WERI-Rb-1 (cell line): ENCODE data around the gene ADAMTS12.

Source experiments
- DNase-seq: peaks from one replicate; pipeline ENCODE4 v3.0.0-alpha.2; 2020
- H3K27ac ChIP-seq: fragments of 250-450 bp; sonication (Bioruptor Pico); 2 replicates; pipeline ENCODE4 v1.5.1; 2020; ENCODE audit warnings: mild to moderate bottlenecking, moderate library complexity
- H3K27me3 ChIP-seq: fragments of 250-450 bp; sonication (Bioruptor Pico); 2 replicates; pipeline ENCODE4 v1.5.1; 2021; ENCODE audit warnings: mild to moderate bottlenecking, low read depth, moderate library complexity; ENCODE audit not compliant: insufficient read depth, severe bottlenecking
- H3K36me3 ChIP-seq: fragments of 250-450 bp; sonication (Bioruptor Pico); 2 replicates; pipeline ENCODE4 v1.5.1; 2020; ENCODE audit warnings: mild to moderate bottlenecking, moderate library complexity
- H3K4me3 ChIP-seq: 2 replicates; pipeline ENCODE4 v1.5.1; 2011; ENCODE audit warnings: low read depth, mild to moderate bottlenecking, control low read depth, low read length
- H3K9me3 ChIP-seq: fragments of 250-450 bp; sonication (Bioruptor Pico); 2 replicates; pipeline ENCODE4 v1.5.1; 2021; ENCODE audit warnings: mild to moderate bottlenecking, moderate library complexity; ENCODE audit not compliant: severe bottlenecking
- CTCF ChIP-seq: IDR thresholded peaks from 2 replicates; pipeline ENCODE4 v1.5.1; 2011; ENCODE audit warnings: low read depth, mild to moderate bottlenecking, control low read depth, inconsistent platforms, low read length

Gene ADAMTS12

GRCh38 chr5:33635582-33635981, 256.2 kb downstream of the ADAMTS12 start:
- H3K36me3 ChIP-seq = no peaks in the 10 kb centered on the region
- no peak overlapping the region for H3K4me3 ChIP-seq
- peaks cover 59% of the 10 kb centered on the region for H3K27me3 ChIP-seq
- TF ChIP-seq CTCF = no peak
- DNase-seq = no peak
- no peaks in the 10 kb centered on the region for H3K9me3 ChIP-seq
- no peak overlapping the region for H3K27ac ChIP-seq

- H3K36me3 ChIP-seq = no peaks in the 10 kb centered on the region
- H3K27ac ChIP-seq = no peak overlapping the region
- peaks cover 62% of the 10 kb centered on the region for H3K27me3 ChIP-seq
- no peaks in the 10 kb centered on the region for H3K9me3 ChIP-seq
- no peak overlapping the region for H3K4me3 ChIP-seq
- DNase-seq = no peak
- no peak for TF ChIP-seq CTCF
Measured at GRCh38 chr5:33633699-33634098, 258.1 kb downstream of the ADAMTS12 start.

GRCh38 chr5:33631786-33632185, 260.0 kb downstream of the ADAMTS12 start:
- no peak overlapping the region for H3K27ac ChIP-seq
- no peaks in the 10 kb centered on the region for H3K9me3 ChIP-seq
- no peak for TF ChIP-seq CTCF
- H3K4me3 ChIP-seq = no peak overlapping the region
- no peaks in the 10 kb centered on the region for H3K36me3 ChIP-seq
- H3K27me3 ChIP-seq = peaks cover 66% of the 10 kb centered on the region
- no peak for DNase-seq

DNA sequence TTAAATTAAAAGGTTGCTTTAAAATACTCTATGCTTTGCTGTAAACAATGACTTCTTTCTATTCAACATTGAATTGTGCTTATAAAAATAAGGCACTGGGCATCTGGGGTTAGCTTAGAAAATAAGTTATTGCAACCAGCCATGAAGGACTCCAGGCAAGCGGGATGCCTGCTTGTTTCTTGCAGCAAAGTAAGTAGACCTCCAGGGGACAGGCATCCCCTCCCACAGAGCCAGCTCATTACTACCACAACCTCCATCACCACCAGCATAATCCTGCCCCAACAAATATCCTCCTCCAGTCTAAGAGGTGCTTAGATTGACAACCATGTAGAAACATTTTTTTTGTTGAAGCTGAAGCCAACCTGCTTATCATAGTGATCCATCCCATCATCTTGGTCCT, 260.7 kb downstream of the ADAMTS12 start:
- no peak for DNase-seq

DNA sequence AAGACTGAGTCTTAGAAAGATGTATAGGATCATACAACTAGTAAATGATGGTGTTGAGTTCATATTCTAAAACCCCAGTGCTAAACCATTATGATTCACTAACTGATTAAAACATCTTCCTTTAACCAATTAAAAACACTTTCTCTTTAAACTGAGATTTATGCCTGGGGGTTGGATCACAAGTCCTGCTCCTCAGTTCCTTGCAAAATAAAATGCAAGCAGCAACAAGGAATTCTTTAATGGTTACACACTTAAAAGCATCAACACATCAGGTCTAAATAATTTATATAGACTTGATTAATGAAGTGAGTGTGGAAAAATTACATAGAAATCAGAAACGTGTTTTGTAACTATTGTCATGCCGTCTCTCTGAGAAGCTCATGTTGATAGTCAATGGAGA, 261.8 kb downstream of the ADAMTS12 start:
- Histone ChIP-seq H3K27me3 (peaks cover 61% of the 10 kb centered on the region), H3K27ac (no peak overlapping the region), H3K36me3 (no peaks in the 10 kb centered on the region), H3K9me3 (no peaks in the 10 kb centered on the region), H3K4me3 (no peak overlapping the region)
- DNase-seq = no peak
- no peak for TF ChIP-seq CTCF

More for the DNA sequence above, 260.7 kb downstream of the ADAMTS12 start:
- H3K27me3 ChIP-seq = peaks cover 59% of the 10 kb centered on the region
- H3K36me3 ChIP-seq = no peaks in the 10 kb centered on the region
- no peak for TF ChIP-seq CTCF
- H3K27ac ChIP-seq = no peak overlapping the region
- no peak overlapping the region for H3K4me3 ChIP-seq
- H3K9me3 ChIP-seq = no peaks in the 10 kb centered on the region

DNA sequence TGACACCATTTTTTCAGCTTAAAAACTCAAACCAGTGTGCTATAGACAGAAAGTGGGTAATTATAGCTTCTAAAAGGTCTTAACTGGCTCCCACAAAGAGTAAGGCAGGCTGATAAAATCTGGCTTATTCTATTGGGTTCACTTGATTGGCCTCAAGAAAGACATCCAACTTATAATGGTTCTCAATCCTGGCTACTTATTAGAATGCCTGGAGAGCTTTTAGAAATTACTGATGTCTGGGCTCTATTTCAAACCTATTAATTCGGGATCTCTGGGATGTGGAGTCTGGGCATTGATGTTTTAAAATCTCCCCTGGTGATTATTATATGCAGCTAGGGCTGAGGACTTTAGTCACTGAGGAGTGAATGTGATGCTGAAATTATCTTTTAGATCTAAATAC, 263.0 kb downstream of the ADAMTS12 start:
- TF ChIP-seq CTCF = no peak
- no peak for DNase-seq
- no peaks in the 10 kb centered on the region for H3K36me3 ChIP-seq
- no peak overlapping the region for H3K27ac ChIP-seq
- H3K4me3 ChIP-seq = no peak overlapping the region
- H3K27me3 ChIP-seq = peaks cover 61% of the 10 kb centered on the region
- H3K9me3 ChIP-seq = no peaks in the 10 kb centered on the region
